GM12801 (cell line): ENCODE data around the gene SMU1.

Experiments
- CTCF ChIP-seq: IDR thresholded peaks from one replicate; pipeline ENCODE4 v1.5.1; 2011; ENCODE audit warnings: control low read depth; ENCODE audit not compliant: insufficient read length; ENCODE audit errors: extremely low read depth

Gene SMU1

DNA sequence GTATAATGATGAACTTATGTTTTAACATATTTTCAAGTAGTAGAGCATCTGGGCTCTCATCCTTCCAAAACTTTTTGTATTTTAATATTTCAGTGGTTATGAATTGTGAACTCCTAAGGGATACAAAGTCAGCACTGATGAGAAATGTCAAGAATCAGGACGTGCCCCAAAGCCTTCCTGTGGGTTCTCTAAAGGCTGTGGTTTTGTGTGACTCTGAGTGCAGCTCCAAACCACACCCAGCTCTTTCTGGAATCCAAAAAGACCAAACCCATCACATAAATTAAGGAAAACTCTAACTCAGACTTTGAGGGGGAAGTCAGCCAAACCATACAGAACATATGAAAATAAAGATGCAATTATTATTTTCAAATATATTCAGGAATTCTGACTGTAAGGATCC lies 40.8 kb upstream of the SMU1 start:
- TF ChIP-seq CTCF, result no peak

GRCh38 chr9:33116860-33117259 lies 40.4 kb upstream of the SMU1 start:
- no peak for TF ChIP-seq CTCF

GRCh38 chr9:33114746-33115145 lies 38.3 kb upstream of the SMU1 start:
- no peak for TF ChIP-seq CTCF

DNA sequence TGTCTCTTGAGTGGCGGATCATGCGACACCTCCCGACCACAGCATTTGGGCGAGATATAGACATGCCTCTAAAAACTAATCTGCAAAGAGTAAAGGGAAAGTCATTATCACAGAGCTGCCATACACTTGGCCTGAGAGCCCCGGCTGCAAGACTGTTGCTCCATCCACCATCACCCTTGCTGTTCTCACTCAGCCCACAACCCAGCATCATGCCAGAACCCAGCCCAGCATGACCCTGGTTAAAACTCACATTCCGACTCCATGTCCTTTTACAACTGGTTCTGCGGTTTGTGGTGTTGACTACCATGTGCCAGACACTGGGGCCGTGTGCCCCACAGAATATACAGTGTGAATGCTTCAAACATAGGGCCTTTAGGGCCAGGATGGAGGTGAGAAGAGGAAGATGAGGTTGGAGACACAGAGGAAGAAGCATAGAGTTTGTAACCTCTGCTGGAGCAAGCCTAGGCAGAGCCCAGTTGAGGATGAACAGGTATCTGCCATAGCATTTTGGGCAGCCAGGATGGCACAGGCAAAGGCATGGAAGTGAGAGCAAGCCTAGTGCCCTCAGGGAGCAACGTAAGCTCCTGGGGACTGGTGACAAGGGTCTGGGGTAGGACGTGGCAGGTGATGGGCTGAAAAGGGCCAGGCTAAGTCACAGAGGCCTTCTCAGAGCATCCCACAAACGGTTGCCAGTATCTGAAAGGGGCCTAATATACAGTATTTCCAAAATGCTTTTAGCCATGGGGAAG lies 37.5 kb upstream of the SMU1 start:
- TF ChIP-seq CTCF, result no peak

DNA sequence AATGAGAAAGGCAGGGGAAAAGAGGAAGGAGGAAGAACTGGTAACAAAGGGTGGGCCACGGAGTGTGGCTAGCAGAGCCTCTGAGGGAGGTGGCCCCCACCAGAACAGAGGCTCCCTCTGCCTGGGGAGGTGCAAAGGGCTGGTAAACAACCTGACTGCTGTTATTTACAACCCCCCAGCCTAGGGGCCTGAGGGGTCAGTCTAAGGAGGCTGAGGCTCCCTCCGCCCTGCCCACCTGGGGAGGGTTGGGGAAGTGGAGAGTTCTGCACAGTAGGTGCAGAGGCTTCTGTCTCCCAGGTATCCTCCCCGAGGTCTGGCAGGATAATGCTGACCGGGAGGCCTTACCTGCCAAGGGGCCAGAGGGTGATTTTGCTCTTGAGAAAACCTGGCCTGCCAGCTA lies 35.6 kb upstream of the SMU1 start:
- no peak for TF ChIP-seq CTCF

DNA sequence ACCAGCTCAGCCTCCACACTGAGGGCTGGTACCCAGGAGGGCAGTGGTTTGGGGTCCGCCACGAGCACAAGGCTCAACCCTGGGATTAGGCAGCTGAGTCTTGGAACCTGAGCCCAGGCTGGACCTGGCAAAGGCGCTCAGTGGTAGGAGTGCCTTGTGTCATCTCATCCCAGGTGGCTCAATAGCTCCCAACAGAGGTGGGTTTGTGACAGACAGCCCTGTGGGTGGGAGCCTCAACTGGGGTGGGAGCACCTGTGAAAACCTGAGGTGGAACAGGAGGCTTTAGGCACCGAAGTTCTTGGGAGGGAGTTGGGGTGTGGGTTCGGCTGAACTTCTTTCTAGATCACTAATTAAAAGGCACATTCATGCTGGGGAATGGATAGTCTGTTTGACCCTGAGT lies 35.2 kb upstream of the SMU1 start:
- no peak for TF ChIP-seq CTCF

DNA sequence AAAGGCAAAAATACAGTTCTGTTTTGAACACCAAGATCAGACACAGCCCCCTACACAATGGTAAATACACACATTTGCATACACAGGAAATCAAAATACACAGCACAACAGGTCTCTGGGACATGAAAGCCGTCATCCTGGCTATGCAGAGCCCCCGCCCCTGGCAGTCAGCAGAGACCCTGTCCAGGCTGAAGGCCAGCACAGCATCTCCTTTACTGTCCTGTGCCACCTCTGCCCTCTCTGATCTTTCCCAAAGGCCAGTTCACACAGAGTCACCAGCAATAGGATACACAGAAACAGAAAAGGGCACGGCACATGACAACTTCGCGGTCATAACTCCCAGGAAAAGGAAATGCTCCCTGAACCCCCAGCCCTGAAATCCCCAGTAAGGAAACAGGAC lies 34.2 kb upstream of the SMU1 start:
- TF ChIP-seq CTCF, result no peak
